ENCODE results near the gene H3-3A. TPM values are rescaled to one million over a fixed set of nuclear protein-coding genes. Genes with fewer than 3 reads are reported as not detected.

Gene H3-3A
- total RNA-seq, 1 experiment from 2014 or later = 635 TPM

DNA sequence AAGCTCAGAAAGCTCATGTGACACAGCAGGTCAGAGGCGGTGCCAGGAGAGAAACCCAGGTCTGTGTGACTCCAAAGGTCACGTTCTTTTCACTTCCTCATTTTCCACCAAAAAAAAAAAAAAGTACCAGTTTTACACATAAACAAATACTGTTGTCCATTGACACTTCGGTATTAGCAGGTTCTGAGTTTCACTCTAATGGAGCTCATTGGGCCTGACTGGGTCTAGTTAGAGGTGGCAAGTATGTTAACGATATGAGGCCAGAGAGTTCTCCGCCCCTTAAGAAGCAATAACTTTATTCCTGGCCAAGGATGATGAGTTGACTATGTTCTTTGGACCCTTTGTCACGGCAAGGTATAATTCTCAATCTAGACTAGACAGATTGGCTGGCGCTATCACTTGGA is 33.4 kb upstream of the H3-3A start:
- POLR2A ChIA-PET = interaction anchor here (0.7 to 0.9 kb wide), 3 partner anchors 9 to 36 kb away, joined by 3 to 4 read pairs (median 3); partner anchors contain the start of gene SDE2
- H3K9me3 Mint-ChIP-seq (ENCODE audit: unreplicated experiment) = no peaks in the 10 kb centered on the region
- DNase-seq (ENCODE audit: unreplicated experiment) = no peak
- no TSS peak for BruUV-seq (replicated peaks)
- intact Hi-C loops (cut with micrococcal nuclease) = no loop called here
- no peaks in the 10 kb centered on the region for H3K36me3 Mint-ChIP-seq (ENCODE audit: insufficient read depth, unreplicated experiment)
- H3K27ac Mint-ChIP-seq (ENCODE audit: low read depth, unreplicated experiment) = no peak overlapping the region
- no peak overlapping the region for H3K4me3 Mint-ChIP-seq (ENCODE audit: unreplicated experiment)
- H3K4me1 Mint-ChIP-seq (ENCODE audit: insufficient read depth, unreplicated experiment) = peaks cover 12% of the 10 kb centered on the region
- CTCF ChIA-PET = interaction anchor here (0.6 to 1.8 kb wide), 6 partner anchors 10 to 683 kb away, joined by 3 to 10 read pairs (median 4); no protein-coding TSS in a partner anchor
- TF ChIP-seq, protein P1, sequence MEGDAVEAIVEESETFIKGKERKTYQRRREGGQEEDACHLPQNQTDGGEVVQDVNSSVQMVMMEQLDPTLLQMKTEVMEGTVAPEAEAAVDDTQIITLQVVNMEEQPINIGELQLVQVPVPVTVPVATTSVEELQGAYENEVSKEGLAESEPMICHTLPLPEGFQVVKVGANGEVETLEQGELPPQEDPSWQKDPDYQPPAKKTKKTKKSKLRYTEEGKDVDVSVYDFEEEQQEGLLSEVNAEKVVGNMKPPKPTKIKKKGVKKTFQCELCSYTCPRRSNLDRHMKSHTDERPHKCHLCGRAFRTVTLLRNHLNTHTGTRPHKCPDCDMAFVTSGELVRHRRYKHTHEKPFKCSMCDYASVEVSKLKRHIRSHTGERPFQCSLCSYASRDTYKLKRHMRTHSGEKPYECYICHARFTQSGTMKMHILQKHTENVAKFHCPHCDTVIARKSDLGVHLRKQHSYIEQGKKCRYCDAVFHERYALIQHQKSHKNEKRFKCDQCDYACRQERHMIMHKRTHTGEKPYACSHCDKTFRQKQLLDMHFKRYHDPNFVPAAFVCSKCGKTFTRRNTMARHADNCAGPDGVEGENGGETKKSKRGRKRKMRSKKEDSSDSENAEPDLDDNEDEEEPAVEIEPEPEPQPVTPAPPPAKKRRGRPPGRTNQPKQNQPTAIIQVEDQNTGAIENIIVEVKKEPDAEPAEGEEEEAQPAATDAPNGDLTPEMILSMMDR (IDR thresholded peaks at IDR 0.05; ENCODE audit: unreplicated experiment) = no peak
- no peaks in the 10 kb centered on the region for H3K27me3 Mint-ChIP-seq (ENCODE audit: insufficient read depth, unreplicated experiment)

DNA sequence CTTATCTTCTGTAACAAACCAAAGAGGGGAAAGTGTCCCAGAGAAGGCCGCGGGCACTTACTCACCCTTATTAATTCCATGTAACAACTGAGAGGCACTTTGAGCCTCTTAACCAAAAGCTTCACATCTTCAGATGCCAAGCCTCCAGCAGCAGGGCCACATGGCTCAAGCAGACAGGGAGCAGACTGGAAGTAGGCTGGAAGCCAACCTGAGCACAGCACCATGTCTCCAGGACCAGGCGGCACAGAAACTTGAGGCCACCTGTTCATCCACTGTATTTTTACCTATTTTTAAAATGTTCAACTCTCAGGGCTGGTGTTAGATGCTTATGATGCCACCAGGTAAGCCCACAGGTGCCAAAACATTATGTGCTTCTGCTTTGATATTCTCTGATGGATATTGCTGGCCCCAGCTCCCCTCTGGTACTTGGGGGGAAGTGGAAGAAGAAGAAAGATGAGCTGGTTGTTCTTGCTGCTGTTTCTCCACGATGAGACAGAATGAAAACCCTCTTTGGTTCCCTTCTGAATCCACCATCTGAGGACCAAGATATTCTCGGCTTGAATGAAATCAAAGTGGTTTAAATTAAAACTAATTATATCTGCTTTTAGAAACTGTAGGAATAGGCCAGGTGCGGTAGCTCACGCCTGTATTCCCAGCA is 32.8 kb upstream of the H3-3A start:
- no peak overlapping the region for H3K27ac Mint-ChIP-seq (ENCODE audit: low read depth, unreplicated experiment)
- BruUV-seq (replicated peaks) = no TSS peak
- no peaks in the 10 kb centered on the region for H3K36me3 Mint-ChIP-seq (ENCODE audit: insufficient read depth, unreplicated experiment)
- intact Hi-C loops (cut with micrococcal nuclease) = no loop called here
- no peak overlapping the region for H3K4me3 Mint-ChIP-seq (ENCODE audit: unreplicated experiment)
- ChIA-PET CTCF (interaction anchor here (0.6 to 1.8 kb wide), 3 partner anchors 10 to 1747 kb away, joined by 3 to 10 read pairs (median 5); no protein-coding TSS in a partner anchor), POLR2A (interaction anchor here (0.8 kb wide), 1 partner anchor 30 kb away, joined by 4 read pairs; the partner anchor contains the start of gene SDE2)
- H3K9me3 Mint-ChIP-seq (ENCODE audit: unreplicated experiment) = no peaks in the 10 kb centered on the region
- no peaks in the 10 kb centered on the region for H3K27me3 Mint-ChIP-seq (ENCODE audit: insufficient read depth, unreplicated experiment)
- TF ChIP-seq, protein P1 (IDR thresholded peaks at IDR 0.05; ENCODE audit: unreplicated experiment) = no peak
- H3K4me1 Mint-ChIP-seq (ENCODE audit: insufficient read depth, unreplicated experiment) = peaks cover 17% of the 10 kb centered on the region
- no peak for DNase-seq (ENCODE audit: unreplicated experiment)

DNA sequence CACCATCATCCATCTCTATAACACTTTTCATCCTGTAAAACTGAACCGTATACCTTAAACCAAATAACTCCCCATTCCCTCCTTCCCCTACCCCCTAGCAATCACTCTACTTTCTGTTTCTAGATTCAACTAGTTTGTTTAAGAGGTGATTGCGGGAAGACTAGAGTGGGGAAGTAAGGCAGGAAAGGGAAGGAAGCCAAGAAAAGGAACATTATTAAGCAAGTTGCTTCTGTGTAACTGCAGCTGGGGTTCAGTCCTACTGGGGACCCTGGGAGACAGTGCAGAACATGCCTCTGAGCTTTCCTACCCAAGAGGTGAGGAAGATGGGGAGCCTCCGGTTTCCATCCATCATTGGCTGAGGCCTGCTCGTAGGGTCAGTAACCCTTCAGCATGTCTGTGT is 28.9 kb upstream of the H3-3A start:
- no TSS peak for BruUV-seq (replicated peaks)
- Mint-ChIP-seq H3K36me3 (ENCODE audit: insufficient read depth, unreplicated experiment) (no peaks in the 10 kb centered on the region), H3K27me3 (ENCODE audit: insufficient read depth, unreplicated experiment) (no peaks in the 10 kb centered on the region), H3K27ac (ENCODE audit: low read depth, unreplicated experiment) (no peak overlapping the region), H3K4me3 (ENCODE audit: unreplicated experiment) (no peak overlapping the region), H3K4me1 (ENCODE audit: insufficient read depth, unreplicated experiment) (peaks cover 4% of the 10 kb centered on the region), H3K9me3 (ENCODE audit: unreplicated experiment) (no peaks in the 10 kb centered on the region)
- TF ChIP-seq, protein P1 (IDR thresholded peaks at IDR 0.05; ENCODE audit: unreplicated experiment) = no peak
- intact Hi-C loops (cut with micrococcal nuclease) = no loop called here
- DNase-seq (ENCODE audit: unreplicated experiment) = no peak
- POLR2A ChIA-PET = interaction anchor here (0.6 to 3.5 kb wide), 5 partner anchors 18 to 35 kb away, joined by 3 to 16 read pairs (median 5); partner anchors contain the start of genes H3-3A and SDE2
- CTCF ChIA-PET = interaction anchor here (0.6 to 1.0 kb wide), 3 partner anchors 11 to 47 kb away, joined by 3 to 4 read pairs (median 3); no protein-coding TSS in a partner anchor

DNA sequence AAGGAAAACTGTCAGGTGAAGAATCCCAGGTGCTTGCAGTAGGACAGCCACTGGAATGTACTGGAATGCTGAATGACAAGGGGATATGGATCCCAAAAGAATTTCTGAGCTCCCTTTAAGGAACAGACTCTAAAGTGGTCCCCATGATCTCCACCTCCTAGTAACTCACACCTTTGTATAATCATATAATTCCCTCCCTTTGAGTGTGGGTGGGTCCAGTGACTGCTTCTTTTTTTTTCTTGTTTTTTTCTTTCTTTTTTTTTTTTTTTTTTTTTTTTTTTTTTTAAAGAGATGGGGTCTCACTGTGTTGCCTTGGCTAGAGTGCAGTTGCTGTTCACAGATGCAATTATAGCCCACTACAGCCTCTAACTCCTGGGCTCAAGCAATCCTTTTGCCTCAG is 28.5 kb upstream of the H3-3A start:
- ChIA-PET POLR2A (interaction anchor here (0.8 to 3.5 kb wide), 7 partner anchors 11 to 63 kb away, joined by 3 to 16 read pairs (median 5); partner anchors contain the start of genes H3-3A and SDE2), CTCF (interaction anchor here (0.9 to 2.1 kb wide), 4 partner anchors 11 to 47 kb away, joined by 3 to 8 read pairs (median 4); no protein-coding TSS in a partner anchor)
- peak overlapping the region; percentile 5 for H3K27ac Mint-ChIP-seq (ENCODE audit: low read depth, unreplicated experiment)

More for the DNA sequence above, 28.5 kb upstream of the H3-3A start:
- BruUV-seq (replicated peaks) = no TSS peak
- Mint-ChIP-seq H3K27me3 (ENCODE audit: insufficient read depth, unreplicated experiment) (no peaks in the 10 kb centered on the region), H3K4me3 (ENCODE audit: unreplicated experiment) (no peak overlapping the region), H3K36me3 (ENCODE audit: insufficient read depth, unreplicated experiment) (no peaks in the 10 kb centered on the region), H3K4me1 (ENCODE audit: insufficient read depth, unreplicated experiment) (peaks cover 4% of the 10 kb centered on the region), H3K9me3 (ENCODE audit: unreplicated experiment) (no peaks in the 10 kb centered on the region)
- intact Hi-C loops (cut with micrococcal nuclease) = no loop called here
- no peak for DNase-seq (ENCODE audit: unreplicated experiment)
- TF ChIP-seq, protein P1 (IDR thresholded peaks at IDR 0.05; ENCODE audit: unreplicated experiment) = no peak
